CD14-positive monocyte (primary cell): ENCODE data around the gene TNFAIP6. TPM values are rescaled to one million over a fixed set of nuclear protein-coding genes. Genes with fewer than 3 reads are reported as not detected.

Experiments
- DNase-seq, 3 donors: peaks; one replicate each; pipeline ENCODE4 v3.0.0-alpha.2; 2011 to 2022
- H2AFZ ChIP-seq: 2 replicates; pipeline ENCODE4 v1.6.0; 2012; ENCODE audit warnings: mild to moderate bottlenecking, low read depth, low read length, inconsistent platforms; ENCODE audit not compliant: insufficient read depth, poor library complexity, severe bottlenecking
- H3K27ac ChIP-seq, 2 donors: 1 replicate in 1 of 2; 2 replicates in 1 of 2; pipeline ENCODE4 v1.5.1; 2012 to 2013; ENCODE audit warnings: low read length in 2 of 2, control low read depth in 1 of 2, inconsistent platforms in 1 of 2, low read depth in 1 of 2, mild to moderate bottlenecking in 1 of 2
- H3K27me3 ChIP-seq, 2 donors: one replicate each; pipeline versions ENCODE4 v1.6.0 to v1.6.1; 2011 to 2013; ENCODE audit warnings: low read length in 2 of 2; ENCODE audit not compliant: control insufficient read depth in 2 of 2, insufficient read depth in 2 of 2
- H3K36me3 ChIP-seq, 2 donors: replicated peaks in 1 of 2; 1 replicate in 1 of 2; 2 replicates in 1 of 2; pipeline versions ENCODE4 v1.5.1 to v1.6.1; 2012 to 2013; ENCODE audit warnings: low read length in 2 of 2, control low read depth in 1 of 2, inconsistent platforms in 1 of 2, mild to moderate bottlenecking in 1 of 2; ENCODE audit not compliant: insufficient read depth in 2 of 2, control insufficient read depth in 1 of 2
- H3K4me1 ChIP-seq, 2 donors: 1 replicate in 1 of 2; 2 replicates in 1 of 2; pipeline versions ENCODE4 v1.5.1 to v1.6.1; 2012 to 2013; ENCODE audit warnings: low read length in 2 of 2, control low read depth in 1 of 2, inconsistent platforms in 1 of 2, mild to moderate bottlenecking in 1 of 2, moderate library complexity in 1 of 2; ENCODE audit not compliant: insufficient read depth in 2 of 2, control insufficient read depth in 1 of 2
- H3K4me2 ChIP-seq: replicated peaks from 2 replicates; pipeline ENCODE3; 2012; ENCODE audit warnings: low read length, moderate library complexity, mild to moderate bottlenecking; ENCODE audit not compliant: poor library complexity, severe bottlenecking; ENCODE audit errors: extremely low read depth
- H3K4me3 ChIP-seq, 3 experiments: fragments of 200-600 bp in 1 of 3; sonication (generic) in 1 of 3; replicated peaks in 1 of 3; 1 replicate in 2 of 3; 2 replicates in 1 of 3; pipeline ENCODE4 v1.5.1; 2011 to 2013; ENCODE audit warnings: low read length in 3 of 3, mild to moderate bottlenecking in 3 of 3, control low read depth in 2 of 3, low read depth in 2 of 3, inconsistent platforms in 1 of 3, moderate library complexity in 1 of 3
- H3K79me2 ChIP-seq: 2 replicates; pipeline ENCODE4 v1.6.0; 2012; ENCODE audit warnings: mild to moderate bottlenecking, control low read depth, inconsistent platforms, low read length, moderate library complexity; ENCODE audit not compliant: insufficient read depth
- H3K9ac ChIP-seq: 2 replicates; pipeline ENCODE4 v1.6.0; 2017; ENCODE audit warnings: low read length, mild to moderate bottlenecking; ENCODE audit not compliant: insufficient read depth, poor library complexity, severe bottlenecking
- H3K9me3 ChIP-seq, 2 donors: replicated peaks in 1 of 2; 1 replicate in 1 of 2; 2 replicates in 1 of 2; pipeline versions ENCODE4 v1.5.1 to v1.6.1; 2012 to 2013; ENCODE audit warnings: low read length in 2 of 2, control low read depth in 1 of 2; ENCODE audit not compliant: control insufficient read depth in 1 of 2, insufficient read depth in 1 of 2
- H4K20me1 ChIP-seq: 2 replicates; pipeline ENCODE4 v1.6.0; 2012; ENCODE audit warnings: mild to moderate bottlenecking, low read length, control low read depth, moderate library complexity; ENCODE audit not compliant: insufficient read depth
- H3K27ac Mint-ChIP-seq, 7 donors: one replicate each; pipeline ENCODE4 v1.8.0; 2020; ENCODE audit warnings: mild to moderate bottlenecking in 7 of 7, mixed read lengths in 7 of 7, moderate library complexity in 6 of 7, inconsistent platforms in 2 of 7
- H3K27me3 Mint-ChIP-seq, 3 donors: one replicate each; pipeline ENCODE4 v1.8.0; 2021 to 2022; ENCODE audit warnings: low read depth in 3 of 3, mild to moderate bottlenecking in 3 of 3, mixed read lengths in 3 of 3, moderate library complexity in 3 of 3, inconsistent platforms in 1 of 3
- H3K36me3 Mint-ChIP-seq, 2 donors: one replicate each; pipeline ENCODE4 v1.8.0; 2020; ENCODE audit warnings: mixed read lengths in 2 of 2, inconsistent platforms in 1 of 2, mild to moderate bottlenecking in 1 of 2
- H3K4me1 Mint-ChIP-seq: one replicate; pipeline ENCODE4 v1.8.0; 2020; ENCODE audit warnings: mild to moderate bottlenecking, mixed read lengths
- H3K4me3 Mint-ChIP-seq, 2 donors: one replicate each; pipeline ENCODE4 v1.8.0; 2020; ENCODE audit warnings: mild to moderate bottlenecking in 2 of 2, mixed read lengths in 2 of 2, moderate library complexity in 1 of 2
- H3K9me3 Mint-ChIP-seq, 7 donors: one replicate each; pipeline ENCODE4 v1.8.0; 2020 to 2022; ENCODE audit warnings: mixed read lengths in 7 of 7, mild to moderate bottlenecking in 6 of 7, moderate library complexity in 6 of 7, inconsistent platforms in 2 of 7
- WGBS: methylation state at CpG from one replicate; pipeline ENCODE4 v1.1.5; 2013; ENCODE audit warnings: missing lambda C conversion rate; ENCODE audit not compliant: insufficient coverage; 5-methylcytosine and 5-hydroxymethylcytosine counted together
- intact Hi-C, 2 donors: fragments of 100-400 bp; cut with micrococcal nuclease; formaldehyde crosslinking; loops; one replicate each; pipeline versions ENCODE4 v1.15.0 to v1.15.1; 2023
- polyA plus RNA-seq, 3 donors: library from polyadenylated mRNA; depleted of rRNA in 1 of 3; unstranded in 2 of 3; stranded (reverse) in 1 of 3; fragments of 300-500 nt in 2 of 3; fragments of >200 nt in 1 of 3; fragmentation: Illumina TruSeq in 2 of 3; gene quantifications; 1 replicate in 2 of 3; 2 replicates in 1 of 3; pipeline ENCODE4 v1.2.3, GENCODE V29; 2012 to 2021
- TF ChIP-seq, protein P1 (sequence below): fragments of 200-600 bp; IDR thresholded peaks from one replicate; pipeline ENCODE4 v1.8.0; 2022; ENCODE audit warnings: antibody characterized with exemption, mild to moderate bottlenecking

Gene TNFAIP6
- polyA plus RNA-seq, 3 donors = 2.6 to 8.2 (median 3.5) TPM

GRCh38 chr2:151367571-151367970 is 10.2 kb downstream of the TNFAIP6 start:
- no peak for DNase-seq
- no peaks in the 10 kb centered on the region for H3K27me3 ChIP-seq
- no peak overlapping the region for H3K4me3 ChIP-seq
- WGBS = no CpG with 5 or more reads among the region's 2 CpGs
- H2AFZ ChIP-seq = no peak overlapping the region
- H3K36me3 Mint-ChIP-seq = peaks cover 10 to 12% of the 10 kb centered on the region in 2 donors
- H3K27ac ChIP-seq = no peak overlapping the region
- no peak overlapping the region for H3K4me2 ChIP-seq
- TF ChIP-seq, protein P1, sequence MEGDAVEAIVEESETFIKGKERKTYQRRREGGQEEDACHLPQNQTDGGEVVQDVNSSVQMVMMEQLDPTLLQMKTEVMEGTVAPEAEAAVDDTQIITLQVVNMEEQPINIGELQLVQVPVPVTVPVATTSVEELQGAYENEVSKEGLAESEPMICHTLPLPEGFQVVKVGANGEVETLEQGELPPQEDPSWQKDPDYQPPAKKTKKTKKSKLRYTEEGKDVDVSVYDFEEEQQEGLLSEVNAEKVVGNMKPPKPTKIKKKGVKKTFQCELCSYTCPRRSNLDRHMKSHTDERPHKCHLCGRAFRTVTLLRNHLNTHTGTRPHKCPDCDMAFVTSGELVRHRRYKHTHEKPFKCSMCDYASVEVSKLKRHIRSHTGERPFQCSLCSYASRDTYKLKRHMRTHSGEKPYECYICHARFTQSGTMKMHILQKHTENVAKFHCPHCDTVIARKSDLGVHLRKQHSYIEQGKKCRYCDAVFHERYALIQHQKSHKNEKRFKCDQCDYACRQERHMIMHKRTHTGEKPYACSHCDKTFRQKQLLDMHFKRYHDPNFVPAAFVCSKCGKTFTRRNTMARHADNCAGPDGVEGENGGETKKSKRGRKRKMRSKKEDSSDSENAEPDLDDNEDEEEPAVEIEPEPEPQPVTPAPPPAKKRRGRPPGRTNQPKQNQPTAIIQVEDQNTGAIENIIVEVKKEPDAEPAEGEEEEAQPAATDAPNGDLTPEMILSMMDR = no peak
- H3K9me3 ChIP-seq = peaks cover 0 to 4% of the 10 kb centered on the region in 2 donors
- H4K20me1 ChIP-seq = no peaks in the 10 kb centered on the region
- H3K36me3 ChIP-seq = peaks cover 0 to 28% of the 10 kb centered on the region in 2 donors
- H3K9ac ChIP-seq = no peak overlapping the region
- H3K4me3 Mint-ChIP-seq = no peak overlapping the region
- peaks cover 0 to 3% (median 1%) of the 10 kb centered on the region in 7 donors for H3K9me3 Mint-ChIP-seq
- peaks cover 10 to 13% of the 10 kb centered on the region in 2 donors for H3K4me1 ChIP-seq
- H3K27me3 Mint-ChIP-seq = peaks cover 0 to 3% (median 0%) of the 10 kb centered on the region in 3 donors
- H3K4me1 Mint-ChIP-seq = peaks cover 11% of the 10 kb centered on the region
- intact Hi-C loops = no loop called here
- H3K79me2 ChIP-seq = no peaks in the 10 kb centered on the region
- no peak overlapping the region for H3K27ac Mint-ChIP-seq

DNA sequence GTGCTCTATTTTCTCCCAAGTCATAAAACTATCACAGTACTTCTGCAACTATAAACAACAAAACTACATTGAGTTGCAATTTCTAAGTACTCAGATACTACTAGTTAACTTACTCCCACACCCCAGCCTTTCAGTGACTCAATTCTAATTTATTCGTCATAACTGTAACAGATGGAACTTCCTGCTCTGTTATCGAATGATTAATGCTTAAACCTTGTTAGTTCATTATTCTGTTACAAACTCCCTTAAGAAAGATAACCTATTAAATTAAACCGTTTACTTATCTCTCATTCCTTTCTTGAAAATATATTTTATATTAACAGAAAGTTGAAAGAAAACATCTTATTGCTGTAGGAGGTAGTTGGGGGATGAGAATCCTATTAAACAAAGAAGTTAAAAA is 17.0 kb downstream of the TNFAIP6 start:
- Mint-ChIP-seq H3K27me3 (peaks cover 0 to 5% (median 0%) of the 10 kb centered on the region in 3 donors), H3K27ac (no peak overlapping the region), H3K4me1 (no peaks in the 10 kb centered on the region), H3K4me3 (no peak overlapping the region), H3K9me3 (peaks cover 0 to 3% (median 0%) of the 10 kb centered on the region in 7 donors), H3K36me3 (peaks cover 7 to 8% of the 10 kb centered on the region in 2 donors)
- Histone ChIP-seq H3K4me2 (no peak overlapping the region), H3K9me3 (no peaks in the 10 kb centered on the region), H3K4me1 (no peaks in the 10 kb centered on the region), H2AFZ (no peak overlapping the region), H3K27me3 (no peaks in the 10 kb centered on the region), H4K20me1 (no peaks in the 10 kb centered on the region), H3K79me2 (no peaks in the 10 kb centered on the region), H3K9ac (no peak overlapping the region), H3K4me3 (no peak overlapping the region), H3K27ac (no peak overlapping the region), H3K36me3 (peaks cover 0 to 33% of the 10 kb centered on the region in 2 donors)
- DNase-seq = peak in 1 of 3 donors; percentile 57
- TF ChIP-seq, protein P1 = no peak
- WGBS = no CpG with 5 or more reads among the region's 3 CpGs
- intact Hi-C loops = loop anchor here in 1 of 2 donors (5.0 kb wide), 1 partner anchor 33 kb away; the partner anchor contains the start of gene RIF1
